HepG2 (cell line): Measurements from ENCODE around the gene AGXT. TPM values are rescaled to one million over a fixed set of nuclear protein-coding genes. Genes with fewer than 3 reads are reported as not detected.
A peak's percentile ranks its signal among the peaks of the same experiment; 100 is the strongest.

Experiments used
- ATAC-seq: fragments of 200-7000 bp; cut with Tn5 transposase; 3 replicates; pipeline ENCODE4 v1.9.1; 2020; ENCODE audit warnings: mild to moderate bottlenecking, moderate library complexity
- BruUV-seq: library from RNA; stranded (reverse); fragments of 400-500 nt; replicated peaks from 2 replicates; lab custom pipeline; 2021; lab: Mats Ljungman, UMichigan
- CTCF ChIA-PET: fragments of 300-600 bp; formaldehyde crosslinking; extraction: SDS; loops from one replicate; lab custom pipeline; 2021; ENCODE audit warnings: low total read pairs, inconsistent platforms, low intra/inter-chr PET ratio; lab: Yijun Ruan, JAX
- POLR2A ChIA-PET: fragments of 350-600 bp; sonication (Branson Sonifier 250); formaldehyde crosslinking; loops from one replicate; lab custom pipeline; 2020; ENCODE audit warnings: antibody characterized with exemption, inconsistent platforms; lab: Yijun Ruan, JAX
- DNase-seq: peaks from one replicate; pipeline ENCODE4 v3.0.0-alpha.2; 2015; ENCODE audit warnings: low spot score
- FAIRE-seq: peaks from 3 replicates; lab custom pipeline; 2011; peaks lifted over from hg19 to GRCh38; lab: Jason Lieb, UNC
- H2AFZ ChIP-seq: one replicate; pipeline ENCODE4 v1.6.1; 2011; ENCODE audit warnings: low read length, inconsistent platforms
- H3K27ac ChIP-seq: fragments of 300-600 bp; 3 replicates; pipeline ENCODE4 v1.8.0; 2011; ENCODE audit warnings: mixed run types, mild to moderate bottlenecking, mixed read lengths, low read length, inconsistent platforms; ENCODE audit not compliant: insufficient read depth; ENCODE audit errors: extremely low read length
- H3K27me3 ChIP-seq, 2 experiments: fragments of 200-600 bp in 1 of 2; 2 replicates in 1 of 2; 3 replicates in 1 of 2; pipeline versions ENCODE4 v1.6.0 to v1.8.0; 2011; ENCODE audit warnings: low read length in 2 of 2, mild to moderate bottlenecking in 2 of 2, moderate library complexity in 2 of 2, inconsistent platforms in 1 of 2; ENCODE audit not compliant: insufficient read depth in 2 of 2, control insufficient read depth in 1 of 2
- H3K36me3 ChIP-seq, 2 experiments: fragments of 200-600 bp in 1 of 2; replicated peaks in 1 of 2; 2 replicates in 1 of 2; 3 replicates in 1 of 2; pipeline versions ENCODE4 v1.5.1 to v1.8.0; 2011; ENCODE audit warnings: low read length in 2 of 2, inconsistent platforms in 1 of 2; ENCODE audit not compliant: insufficient read depth in 2 of 2, control insufficient read depth in 1 of 2
- H3K4me1 ChIP-seq: 2 replicates; pipeline ENCODE4 v1.5.1; 2012; ENCODE audit warnings: low read length, inconsistent platforms; ENCODE audit not compliant: insufficient read depth
- H3K4me2 ChIP-seq: 2 replicates; pipeline ENCODE4 v1.6.0; 2011; ENCODE audit warnings: low read depth, low read length, inconsistent platforms
- H3K4me3 ChIP-seq, 3 experiments: fragments of 200-600 bp in 1 of 3; sonication (generic), shearing (Covaris generic) in 1 of 3; replicated peaks in 1 of 3; 2 replicates each; pipeline ENCODE4 v1.5.1; 2011 to 2016; ENCODE audit warnings: low read length in 3 of 3, inconsistent platforms in 2 of 3, low read depth in 2 of 3, mild to moderate bottlenecking in 2 of 3, control low read depth in 1 of 3, mixed read lengths in 1 of 3; ENCODE audit not compliant: insufficient read depth in 1 of 3
- H3K79me2 ChIP-seq: one replicate; pipeline ENCODE4 v1.6.1; 2011; ENCODE audit warnings: low read length, inconsistent platforms; ENCODE audit not compliant: insufficient read depth
- H3K9ac ChIP-seq: 2 replicates; pipeline ENCODE4 v1.6.0; 2011; ENCODE audit warnings: mild to moderate bottlenecking, low read depth, low read length, inconsistent platforms; ENCODE audit not compliant: insufficient read depth
- H3K9me3 ChIP-seq: 2 replicates; pipeline ENCODE4 v1.5.1; 2012; ENCODE audit warnings: mild to moderate bottlenecking, low read length
- H4K20me1 ChIP-seq: 2 replicates; pipeline ENCODE4 v1.6.0; 2011; ENCODE audit warnings: inconsistent platforms, mild to moderate bottlenecking, low read length, moderate library complexity; ENCODE audit not compliant: insufficient read depth
- KLF9 ChIP-seq: IDR thresholded peaks from 2 replicates; pipeline ENCODE4 v1.6.1; 2016; ENCODE audit warnings: low read depth
- SALL2 ChIP-seq: sonication (generic); formaldehyde crosslinking; IDR thresholded peaks from 2 replicates; pipeline ENCODE4 v1.8.1; 2023; ENCODE audit warnings: mild to moderate bottlenecking, missing genetic modification reagents, inconsistent platforms
- ZFP36 ChIP-seq: fragments of 150-350 bp; IDR thresholded peaks from 2 replicates; pipeline ENCODE4 v1.6.1; 2018; ENCODE audit warnings: borderline replicate concordance, low read length, low read depth; ENCODE audit not compliant: partially characterized antibody
- ZNF317 ChIP-seq: sonication (generic); formaldehyde crosslinking; IDR thresholded peaks from 2 replicates; pipeline ENCODE4 v1.5.0; 2020; ENCODE audit warnings: mild to moderate bottlenecking, missing genetic modification reagents
- ZNF777 ChIP-seq: sonication (generic); formaldehyde crosslinking; IDR thresholded peaks from 2 replicates; pipeline ENCODE4 v1.4.0; 2020; ENCODE audit warnings: missing genetic modification reagents
- ZNF788 ChIP-seq: sonication (generic); formaldehyde crosslinking; IDR thresholded peaks from 2 replicates; pipeline ENCODE4 v1.5.0; 2020; ENCODE audit warnings: mild to moderate bottlenecking, missing genetic modification reagents, borderline replicate concordance
- whole genome bisulfite sequencing: methylation state at CpG from one replicate; pipeline ENCODE4 v1.1.6; 2017; ENCODE audit warnings: low lambda C conversion rate; 5-methylcytosine and 5-hydroxymethylcytosine counted together
- in situ Hi-C: cut with HindIII; loops from 2 replicates; pipeline ENCODE4 v1.10.0; 2017; ENCODE audit warnings: low pct_unique_long_range_greater_than_20kb; ENCODE audit not compliant: extremely low pct_ligation_motif_present
- intact Hi-C: fragments of 100-400 bp; cut with micrococcal nuclease; formaldehyde crosslinking; loops from one replicate; pipeline ENCODE4 v1.10.0; 2022; ENCODE audit not compliant: unreplicated experiment
- polyA plus RNA-seq, 8 experiments: library from polyadenylated mRNA; depleted of rRNA in 3 of 8; stranded (reverse) in 7 of 8; unstranded in 1 of 8; fragments of >200 nt; fragmentation: Illumina TruSeq in 4 of 8; extraction: Trizol in 4 of 8; gene quantifications; 2 replicates each; pipeline versions ENCODE4 v1.2.1 to v1.2.3, GENCODE V29; 2011 to 2016; ENCODE audit warnings: low read depth in 4 of 8, missing spikeins in 1 of 8, mixed read lengths in 1 of 8; ENCODE audit not compliant: insufficient read depth in 1 of 8
- total RNA-seq, 5 experiments: library from RNA; depleted of rRNA; stranded (reverse); fragments of >200 nt; fragmentation: Illumina TruSeq; extraction: Trizol; gene quantifications; 2 replicates each; pipeline ENCODE4 v1.2.3, GENCODE V29; 2016; ENCODE audit warnings: low read depth in 1 of 5
- TF ChIP-seq, protein P1 (sequence below), 2 experiments: fragments of 450-650 bp in 1 of 2; sonication (generic) in 1 of 2; formaldehyde crosslinking in 1 of 2; IDR thresholded peaks; 2 replicates each; pipeline versions ENCODE4 v1.6.1 to v1.8.0; 2016 to 2022; ENCODE audit warnings: antibody characterized with exemption in 1 of 2, mild to moderate bottlenecking in 1 of 2, missing genetic modification reagents in 1 of 2
- TF ChIP-seq, protein P2 (sequence below): sonication (generic); formaldehyde crosslinking; IDR thresholded peaks from 2 replicates; pipeline ENCODE4 v1.4.0; 2020; ENCODE audit warnings: mild to moderate bottlenecking, missing genetic modification reagents
- TF ChIP-seq, protein P3 (sequence below): sonication (generic); formaldehyde crosslinking; IDR thresholded peaks from 2 replicates; pipeline ENCODE4 v1.5.0; 2020; ENCODE audit warnings: mild to moderate bottlenecking, low read depth, missing genetic modification reagents, borderline replicate concordance
- TF ChIP-seq, protein P4 (sequence below): sonication (generic); formaldehyde crosslinking; IDR thresholded peaks from 2 replicates; pipeline ENCODE4 v1.5.0; 2020; ENCODE audit warnings: mild to moderate bottlenecking, missing genetic modification reagents, moderate library complexity

Gene AGXT
- total and polyA plus RNA-seq, 2 of the 13 experiments (the other 11 are each of a cell fraction or from before 2014, with no cell fraction given), result 41.9 to 96.1 TPM

DNA sequence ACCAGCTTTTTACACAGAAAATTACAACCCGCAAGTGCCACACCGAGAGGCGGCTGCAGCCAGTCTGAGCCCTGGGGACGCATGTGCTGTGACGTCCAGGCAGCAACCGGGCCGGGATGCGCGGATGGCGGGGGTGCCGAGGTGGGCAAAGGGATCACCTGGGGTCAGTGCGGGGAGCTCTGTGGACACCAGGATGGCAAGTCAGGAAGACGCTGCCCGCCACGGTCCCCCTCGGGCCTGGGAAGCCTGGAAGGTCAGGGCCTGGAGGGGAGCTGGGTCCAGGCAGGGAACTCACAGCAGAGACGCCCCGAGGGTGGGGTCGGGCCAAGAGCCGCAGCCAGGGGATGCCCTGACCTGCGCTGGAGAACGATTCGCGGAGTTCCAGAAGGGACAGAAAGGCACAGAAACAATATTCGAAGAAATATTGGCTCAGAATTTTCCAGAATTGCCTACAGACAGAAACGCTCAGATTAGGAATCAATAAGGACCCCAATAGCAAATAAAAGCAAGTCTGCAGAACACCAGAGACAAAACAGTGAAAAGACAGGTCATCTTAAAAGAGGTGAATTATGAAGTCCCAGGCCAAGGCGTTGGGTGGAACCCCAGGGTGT is 36.9 kb upstream of the AGXT start:
- Histone ChIP-seq H3K4me3 (peak overlapping the region in 2 of 3 experiments; percentile 19 to 57; a peak in 3 of 6 replicates), H2AFZ (no peak overlapping the region), H3K4me2 (peak overlapping the region; percentile 83), H4K20me1 (peaks cover 8% of the 10 kb centered on the region; the same call in 1 of the 2 replicates), H3K27ac (no peak overlapping the region), H3K36me3 (no peaks in the 10 kb centered on the region), H3K9me3 (no peaks in the 10 kb centered on the region), H3K79me2 (no peaks in the 10 kb centered on the region), H3K9ac (no peak overlapping the region), H3K4me1 (peaks cover 7% of the 10 kb centered on the region), H3K27me3 (peaks cover 0 to 59% of the 10 kb centered on the region in 2 experiments; a peak in 4 of 5 replicates)
- 22% methylated on average over 26 of the region's 27 CpGs for WGBS
- ChIA-PET CTCF (no interaction called here), POLR2A (no interaction called here)
- ATAC-seq (peak; percentile 14; the same call in 2 of the 3 replicates), FAIRE-seq (no peak), DNase-seq (no peak)
- intact Hi-C loops, result loop anchor here (5.0 to 10.0 kb wide), 2 partner anchors 227 to 269 kb away; partner anchors contain the start of gene DUSP28
- BruUV-seq, result no TSS peak
- in situ Hi-C loops, result no loop called here
- TF ChIP-seq, protein P1, sequence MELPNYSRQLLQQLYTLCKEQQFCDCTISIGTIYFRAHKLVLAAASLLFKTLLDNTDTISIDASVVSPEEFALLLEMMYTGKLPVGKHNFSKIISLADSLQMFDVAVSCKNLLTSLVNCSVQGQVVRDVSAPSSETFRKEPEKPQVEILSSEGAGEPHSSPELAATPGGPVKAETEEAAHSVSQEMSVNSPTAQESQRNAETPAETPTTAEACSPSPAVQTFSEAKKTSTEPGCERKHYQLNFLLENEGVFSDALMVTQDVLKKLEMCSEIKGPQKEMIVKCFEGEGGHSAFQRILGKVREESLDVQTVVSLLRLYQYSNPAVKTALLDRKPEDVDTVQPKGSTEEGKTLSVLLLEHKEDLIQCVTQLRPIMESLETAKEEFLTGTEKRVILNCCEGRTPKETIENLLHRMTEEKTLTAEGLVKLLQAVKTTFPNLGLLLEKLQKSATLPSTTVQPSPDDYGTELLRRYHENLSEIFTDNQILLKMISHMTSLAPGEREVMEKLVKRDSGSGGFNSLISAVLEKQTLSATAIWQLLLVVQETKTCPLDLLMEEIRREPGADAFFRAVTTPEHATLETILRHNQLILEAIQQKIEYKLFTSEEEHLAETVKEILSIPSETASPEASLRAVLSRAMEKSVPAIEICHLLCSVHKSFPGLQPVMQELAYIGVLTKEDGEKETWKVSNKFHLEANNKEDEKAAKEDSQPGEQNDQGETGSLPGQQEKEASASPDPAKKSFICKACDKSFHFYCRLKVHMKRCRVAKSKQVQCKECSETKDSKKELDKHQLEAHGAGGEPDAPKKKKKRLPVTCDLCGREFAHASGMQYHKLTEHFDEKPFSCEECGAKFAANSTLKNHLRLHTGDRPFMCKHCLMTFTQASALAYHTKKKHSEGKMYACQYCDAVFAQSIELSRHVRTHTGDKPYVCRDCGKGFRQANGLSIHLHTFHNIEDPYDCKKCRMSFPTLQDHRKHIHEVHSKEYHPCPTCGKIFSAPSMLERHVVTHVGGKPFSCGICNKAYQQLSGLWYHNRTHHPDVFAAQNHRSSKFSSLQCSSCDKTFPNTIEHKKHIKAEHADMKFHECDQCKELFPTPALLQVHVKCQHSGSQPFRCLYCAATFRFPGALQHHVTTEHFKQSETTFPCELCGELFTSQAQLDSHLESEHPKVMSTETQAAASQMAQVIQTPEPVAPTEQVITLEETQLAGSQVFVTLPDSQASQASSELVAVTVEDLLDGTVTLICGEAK (IDR thresholded peaks at IDR 0.05), result no peak
- TF ChIP-seq, protein P1 (CRISPR knock-in tag; IDR thresholded peaks at IDR 0.05), result no peak
- TF ChIP-seq ZNF788 (CRISPR knock-in tag) (peak; percentile 16; the same call in 1 of the 2 replicates), SALL2 (CRISPR knock-in tag) (no peak), ZFP36 (no peak), KLF9 (CRISPR knock-in tag) (no peak), ZNF317 (CRISPR knock-in tag) (no peak), ZNF777 (CRISPR knock-in tag) (0 out of 2 replicates have a peak, but pooled peaks have one; percentile 19)
- TF ChIP-seq, protein P2, sequence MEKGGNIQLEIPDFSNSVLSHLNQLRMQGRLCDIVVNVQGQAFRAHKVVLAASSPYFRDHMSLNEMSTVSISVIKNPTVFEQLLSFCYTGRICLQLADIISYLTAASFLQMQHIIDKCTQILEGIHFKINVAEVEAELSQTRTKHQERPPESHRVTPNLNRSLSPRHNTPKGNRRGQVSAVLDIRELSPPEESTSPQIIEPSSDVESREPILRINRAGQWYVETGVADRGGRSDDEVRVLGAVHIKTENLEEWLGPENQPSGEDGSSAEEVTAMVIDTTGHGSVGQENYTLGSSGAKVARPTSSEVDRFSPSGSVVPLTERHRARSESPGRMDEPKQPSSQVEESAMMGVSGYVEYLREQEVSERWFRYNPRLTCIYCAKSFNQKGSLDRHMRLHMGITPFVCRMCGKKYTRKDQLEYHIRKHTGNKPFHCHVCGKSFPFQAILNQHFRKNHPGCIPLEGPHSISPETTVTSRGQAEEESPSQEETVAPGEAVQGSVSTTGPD (CRISPR knock-in tag), result no peak
- TF ChIP-seq, protein P3, sequence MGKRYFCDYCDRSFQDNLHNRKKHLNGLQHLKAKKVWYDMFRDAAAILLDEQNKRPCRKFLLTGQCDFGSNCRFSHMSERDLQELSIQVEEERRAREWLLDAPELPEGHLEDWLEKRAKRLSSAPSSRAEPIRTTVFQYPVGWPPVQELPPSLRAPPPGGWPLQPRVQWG (CRISPR knock-in tag), result no peak
- TF ChIP-seq, protein P4, sequence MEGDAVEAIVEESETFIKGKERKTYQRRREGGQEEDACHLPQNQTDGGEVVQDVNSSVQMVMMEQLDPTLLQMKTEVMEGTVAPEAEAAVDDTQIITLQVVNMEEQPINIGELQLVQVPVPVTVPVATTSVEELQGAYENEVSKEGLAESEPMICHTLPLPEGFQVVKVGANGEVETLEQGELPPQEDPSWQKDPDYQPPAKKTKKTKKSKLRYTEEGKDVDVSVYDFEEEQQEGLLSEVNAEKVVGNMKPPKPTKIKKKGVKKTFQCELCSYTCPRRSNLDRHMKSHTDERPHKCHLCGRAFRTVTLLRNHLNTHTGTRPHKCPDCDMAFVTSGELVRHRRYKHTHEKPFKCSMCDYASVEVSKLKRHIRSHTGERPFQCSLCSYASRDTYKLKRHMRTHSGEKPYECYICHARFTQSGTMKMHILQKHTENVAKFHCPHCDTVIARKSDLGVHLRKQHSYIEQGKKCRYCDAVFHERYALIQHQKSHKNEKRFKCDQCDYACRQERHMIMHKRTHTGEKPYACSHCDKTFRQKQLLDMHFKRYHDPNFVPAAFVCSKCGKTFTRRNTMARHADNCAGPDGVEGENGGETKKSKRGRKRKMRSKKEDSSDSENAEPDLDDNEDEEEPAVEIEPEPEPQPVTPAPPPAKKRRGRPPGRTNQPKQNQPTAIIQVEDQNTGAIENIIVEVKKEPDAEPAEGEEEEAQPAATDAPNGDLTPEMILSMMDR (CRISPR knock-in tag), result no peak
